Thyroid gland (tissue), 4 donors: Measurements from ENCODE around the gene EFNA2.

ENCODE experiments used
- CTCF ChIP-seq, 6 experiments: fragments of 200-600 bp in 3 of 6; fragments of 450-650 bp in 3 of 6; sonication (generic) in 3 of 6; IDR thresholded peaks; one replicate each; pipeline ENCODE4 v1.5.1; 2016 to 2019; ENCODE audit warnings: antibody characterized with exemption in 6 of 6, mild to moderate bottlenecking in 2 of 6, inconsistent platforms in 1 of 6, moderate library complexity in 1 of 6
- POLR2A ChIP-seq, 2 donors: fragments of 450-650 bp; IDR thresholded peaks; one replicate each; pipeline ENCODE4 v1.6.1; 2017; ENCODE audit warnings: antibody characterized with exemption in 2 of 2, mild to moderate bottlenecking in 2 of 2, moderate library complexity in 1 of 2

GRCh38 chr19:1292419-1293151, 6.9 kb downstream of the EFNA2 start:
- TF ChIP-seq POLR2A (IDR thresholded peaks at IDR 0.05) (no peak), CTCF (IDR thresholded peaks at IDR 0.05) (no peak)
